SU-DHL-6 (cell line): ENCODE measurements around the gene PPP1R37.

ENCODE experiments used
- H2AFZ ChIP-seq: fragments of 200-600 bp; sonication (generic); 2 replicates; pipeline ENCODE4 v1.6.1; 2014; ENCODE audit warnings: low read depth, mild to moderate bottlenecking, moderate library complexity, mixed read lengths, antibody characterized with exemption, low read length; ENCODE audit not compliant: severe bottlenecking
- H3F3A ChIP-seq: fragments of 200-600 bp; shearing (Covaris generic); 2 replicates; pipeline ENCODE4 v1.6.0; 2016; ENCODE audit warnings: antibody characterized with exemption, mild to moderate bottlenecking; ENCODE audit not compliant: insufficient read depth
- H3K27ac ChIP-seq: fragments of 200-600 bp; sonication (generic); 2 replicates; pipeline ENCODE4 v1.5.1; 2016; ENCODE audit warnings: low read depth, mild to moderate bottlenecking, low read length, moderate library complexity, mixed read lengths
- H3K27me3 ChIP-seq: fragments of 200-600 bp; sonication (generic), shearing (Covaris generic); 2 replicates; pipeline ENCODE4 v1.6.0; 2014; ENCODE audit warnings: mild to moderate bottlenecking, low read length
- H3K36me3 ChIP-seq: fragments of 200-600 bp; sonication (generic); 2 replicates; pipeline ENCODE4 v1.6.1; 2014; ENCODE audit warnings: mild to moderate bottlenecking, low read length, mixed read lengths
- H3K4me2 ChIP-seq: fragments of 300-600, 200-600 bp; shearing (Covaris generic), sonication (generic); 2 replicates; pipeline ENCODE4 v1.6.0; 2014; ENCODE audit warnings: low read length, low read depth, mild to moderate bottlenecking; ENCODE audit not compliant: poor library complexity, severe bottlenecking
- H3K4me3 ChIP-seq: fragments of 200-600 bp; sonication (generic); 2 replicates; pipeline ENCODE4 v1.5.1; 2014; ENCODE audit warnings: antibody characterized with exemption, low read length, mild to moderate bottlenecking, mixed read lengths; ENCODE audit not compliant: insufficient read depth, poor library complexity, severe bottlenecking
- H3K79me2 ChIP-seq: fragments of 200-600 bp; sonication (generic); 2 replicates; pipeline ENCODE4 v1.6.1; 2014; ENCODE audit warnings: mild to moderate bottlenecking, low read length, moderate library complexity; ENCODE audit not compliant: insufficient read depth
- H3K9ac ChIP-seq: fragments of 200-600 bp; sonication (generic); 2 replicates; pipeline ENCODE4 v1.7.0; 2014; ENCODE audit warnings: mild to moderate bottlenecking, low read length
- H3K9me2 ChIP-seq: fragments of 200-600 bp; sonication (generic); replicated peaks from 2 replicates; pipeline ENCODE4 v1.6.1; 2014; ENCODE audit warnings: low read length; ENCODE audit not compliant: insufficient read depth
- H3K9me3 ChIP-seq: fragments of 200-600 bp; sonication (generic); 2 replicates; pipeline ENCODE4 v1.6.1; 2014; ENCODE audit warnings: low read length, mixed read lengths; ENCODE audit not compliant: insufficient read depth
- H4K20me1 ChIP-seq: fragments of 200-600 bp; sonication (generic); 2 replicates; pipeline ENCODE4 v1.6.1; 2014; ENCODE audit warnings: low read depth, mild to moderate bottlenecking, antibody characterized with exemption, low read length, moderate library complexity, mixed read lengths
- CTCF ChIP-seq: fragments of 200-600 bp; sonication (generic); IDR thresholded peaks from one replicate; pipeline ENCODE4 v1.5.1; 2017; ENCODE audit warnings: antibody characterized with exemption, mild to moderate bottlenecking, low read length, moderate library complexity; ENCODE audit not compliant: insufficient read depth, poor library complexity, severe bottlenecking
- EZH2phosphoT487 ChIP-seq: fragments of 200-600 bp; sonication (generic), shearing (Covaris generic); conservative IDR thresholded peaks from 2 replicates; pipeline ENCODE4 v1.6.1; 2018; ENCODE audit warnings: mild to moderate bottlenecking, antibody characterized with exemption, low read length, moderate library complexity, mixed read lengths

Gene PPP1R37

GRCh38 chr19:45195764-45196163, 102.8 kb downstream of the PPP1R37 start:
- Histone ChIP-seq H3K4me2 (no peak overlapping the region), H3K9ac (no peak overlapping the region), H3K9me2 (no peaks in the 10 kb centered on the region)

More at GRCh38 chr19:45195764-45196163, 102.8 kb downstream of the PPP1R37 start:
- Histone ChIP-seq H3K36me3 (no peaks in the 10 kb centered on the region), H3K27me3 (no peaks in the 10 kb centered on the region), H3K27ac (no peak overlapping the region), H4K20me1 (no peaks in the 10 kb centered on the region), H2AFZ (no peak overlapping the region), H3K79me2 (no peaks in the 10 kb centered on the region), H3F3A (no peaks in the 10 kb centered on the region), H3K4me3 (no peak overlapping the region), H3K9me3 (no peaks in the 10 kb centered on the region)
- TF ChIP-seq EZH2phosphoT487 (no peak), CTCF (no peak)
